ENCODE results near the gene FAM120B. TPM values are rescaled to one million over a fixed set of nuclear protein-coding genes. Genes with fewer than 3 reads are reported as not detected.

FAM120B gene
- total and polyA plus RNA-seq, 2 experiments from 2014 or later = 7.2 to 16.7 TPM

- TF ChIP-seq NANOG (IDR thresholded peaks at IDR 0.05; ENCODE audit: borderline replicate concordance) (no peak), ZNF331 (CRISPR knock-in tag; IDR thresholded peaks at IDR 0.05; ENCODE audit: low read depth) (no peak), ZNF114 (CRISPR knock-in tag; IDR thresholded peaks at IDR 0.05) (no peak), POLR2AphosphoS5 (IDR thresholded peaks at IDR 0.05; ENCODE audit: low read depth) (no peak), EZH2 (IDR thresholded peaks at IDR 0.05; ENCODE audit: low read depth, unreplicated experiment) (no peak), JUNB (IDR thresholded peaks at IDR 0.05; ENCODE audit: unreplicated experiment) (no peak), REST (IDR thresholded peaks at IDR 0.05; ENCODE audit: unreplicated experiment) (no peak)
- TF ChIP-seq, protein P1, sequence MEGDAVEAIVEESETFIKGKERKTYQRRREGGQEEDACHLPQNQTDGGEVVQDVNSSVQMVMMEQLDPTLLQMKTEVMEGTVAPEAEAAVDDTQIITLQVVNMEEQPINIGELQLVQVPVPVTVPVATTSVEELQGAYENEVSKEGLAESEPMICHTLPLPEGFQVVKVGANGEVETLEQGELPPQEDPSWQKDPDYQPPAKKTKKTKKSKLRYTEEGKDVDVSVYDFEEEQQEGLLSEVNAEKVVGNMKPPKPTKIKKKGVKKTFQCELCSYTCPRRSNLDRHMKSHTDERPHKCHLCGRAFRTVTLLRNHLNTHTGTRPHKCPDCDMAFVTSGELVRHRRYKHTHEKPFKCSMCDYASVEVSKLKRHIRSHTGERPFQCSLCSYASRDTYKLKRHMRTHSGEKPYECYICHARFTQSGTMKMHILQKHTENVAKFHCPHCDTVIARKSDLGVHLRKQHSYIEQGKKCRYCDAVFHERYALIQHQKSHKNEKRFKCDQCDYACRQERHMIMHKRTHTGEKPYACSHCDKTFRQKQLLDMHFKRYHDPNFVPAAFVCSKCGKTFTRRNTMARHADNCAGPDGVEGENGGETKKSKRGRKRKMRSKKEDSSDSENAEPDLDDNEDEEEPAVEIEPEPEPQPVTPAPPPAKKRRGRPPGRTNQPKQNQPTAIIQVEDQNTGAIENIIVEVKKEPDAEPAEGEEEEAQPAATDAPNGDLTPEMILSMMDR (conservative IDR thresholded peaks at IDR 0.05; ENCODE audit: low read depth in 2 of 2) = no peak
These were observed 109.7 kb downstream of the FAM120B start (continued) for GRCh38 chr6:170416303-170416702.

DNA sequence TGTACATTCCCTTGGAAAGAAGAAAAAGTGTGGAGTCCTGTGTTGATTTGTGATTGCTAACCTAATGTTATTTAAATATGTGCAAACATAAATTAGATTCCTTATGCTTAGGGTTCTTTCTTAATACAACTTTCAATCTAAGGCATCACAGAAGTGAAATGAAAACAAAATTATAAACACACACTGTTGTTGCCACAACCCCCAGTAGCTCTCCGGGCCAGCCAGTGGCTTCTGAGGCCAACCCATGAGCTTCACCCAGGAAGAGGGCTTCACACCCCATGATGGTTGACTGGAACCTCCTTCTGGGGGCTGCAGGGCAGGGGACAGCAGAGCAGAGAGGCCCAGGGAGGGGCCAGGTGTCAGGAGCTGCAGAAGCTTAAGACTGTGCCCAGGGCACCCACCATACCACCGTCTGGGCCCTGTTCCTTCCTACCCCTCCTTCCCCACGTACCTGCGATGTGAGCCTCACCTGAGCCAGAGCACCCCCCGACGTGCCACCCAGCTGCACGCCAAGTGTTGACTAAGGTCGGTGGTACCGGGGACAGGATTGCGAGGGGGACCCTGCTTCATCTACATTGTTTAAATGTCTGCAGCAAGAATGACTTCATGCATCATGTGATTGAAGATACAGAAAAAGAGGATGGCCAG lies 110.5 kb downstream of the FAM120B start:
- Mint-ChIP-seq H3K4me1 (peaks cover 9% of the 10 kb centered on the region), H3K9me3 (no peaks in the 10 kb centered on the region), H3K4me3 (no peak overlapping the region), H3K27me3 (ENCODE audit: insufficient read depth, low read depth, poor library complexity) (peaks cover 8% of the 10 kb centered on the region), H3K36me3 (ENCODE audit: low read depth) (no peaks in the 10 kb centered on the region), H3K27ac (no peak overlapping the region)
- DNase-seq (ENCODE audit: low spot score) = no peak
- Histone ChIP-seq H3K27ac (ENCODE audit: low read depth) (no peak overlapping the region), H3K4me3 (no peak overlapping the region), H3K79me2 (replicated peaks; ENCODE audit: insufficient read depth) (no peaks in the 10 kb centered on the region), H3K36me3 (ENCODE audit: insufficient read depth) (no peaks in the 10 kb centered on the region), H3F3A (replicated peaks; ENCODE audit: low read depth) (no peaks in the 10 kb centered on the region), H3K4me1 (ENCODE audit: insufficient read depth) (no peaks in the 10 kb centered on the region), H3K4me2 (no peak overlapping the region), H3K27me3 (ENCODE audit: insufficient read depth) (no peaks in the 10 kb centered on the region), H3K9me2 (ENCODE audit: insufficient read depth) (no peaks in the 10 kb centered on the region), H2AFZ (no peak overlapping the region), H4K20me1 (replicated peaks; ENCODE audit: insufficient read depth) (no peaks in the 10 kb centered on the region)
- ATAC-seq = no peak
- no peak for TF ChIP-seq POLR2AphosphoS5 (IDR thresholded peaks at IDR 0.05; ENCODE audit: low read depth)
- no peak for TF ChIP-seq CREB1 (CRISPR knock-in tag; IDR thresholded peaks at IDR 0.05; ENCODE audit: low read depth)
- no peak for TF ChIP-seq ZNF462 (CRISPR knock-in tag; IDR thresholded peaks at IDR 0.05)

All from GM23338 (cell line).